ENCODE measurements around the gene SFI1.
"Not testable (repeated sequence)": the region's sequence is repeated elsewhere in the genome, so short reads cannot be mapped to it uniquely, and the experiment has no call there.

SFI1 gene

DNA sequence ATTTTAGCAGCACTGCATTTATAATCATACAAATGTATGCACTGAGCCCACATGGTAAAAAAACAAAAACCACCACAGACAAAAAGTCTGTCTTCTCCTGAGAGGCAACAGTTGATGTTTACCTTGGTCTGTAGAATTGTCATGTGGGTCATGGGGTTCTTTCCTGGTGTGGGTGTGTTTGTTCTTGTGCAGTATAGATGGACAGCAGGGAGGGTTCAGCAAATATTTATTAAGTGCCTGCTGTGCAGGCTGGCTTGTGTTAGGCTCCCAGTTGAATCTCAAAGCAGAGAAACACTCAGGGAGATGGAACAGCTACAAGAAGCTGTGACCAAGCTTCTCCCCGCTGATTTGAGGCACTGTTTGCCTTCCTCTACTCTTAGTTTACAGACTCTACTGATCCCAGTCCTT, 83.5 kb downstream of the SFI1 start:
- H3K4me3 ChIP-seq (ENCODE audit: low read length): no peak overlapping the region
- TF ChIP-seq, protein P1, sequence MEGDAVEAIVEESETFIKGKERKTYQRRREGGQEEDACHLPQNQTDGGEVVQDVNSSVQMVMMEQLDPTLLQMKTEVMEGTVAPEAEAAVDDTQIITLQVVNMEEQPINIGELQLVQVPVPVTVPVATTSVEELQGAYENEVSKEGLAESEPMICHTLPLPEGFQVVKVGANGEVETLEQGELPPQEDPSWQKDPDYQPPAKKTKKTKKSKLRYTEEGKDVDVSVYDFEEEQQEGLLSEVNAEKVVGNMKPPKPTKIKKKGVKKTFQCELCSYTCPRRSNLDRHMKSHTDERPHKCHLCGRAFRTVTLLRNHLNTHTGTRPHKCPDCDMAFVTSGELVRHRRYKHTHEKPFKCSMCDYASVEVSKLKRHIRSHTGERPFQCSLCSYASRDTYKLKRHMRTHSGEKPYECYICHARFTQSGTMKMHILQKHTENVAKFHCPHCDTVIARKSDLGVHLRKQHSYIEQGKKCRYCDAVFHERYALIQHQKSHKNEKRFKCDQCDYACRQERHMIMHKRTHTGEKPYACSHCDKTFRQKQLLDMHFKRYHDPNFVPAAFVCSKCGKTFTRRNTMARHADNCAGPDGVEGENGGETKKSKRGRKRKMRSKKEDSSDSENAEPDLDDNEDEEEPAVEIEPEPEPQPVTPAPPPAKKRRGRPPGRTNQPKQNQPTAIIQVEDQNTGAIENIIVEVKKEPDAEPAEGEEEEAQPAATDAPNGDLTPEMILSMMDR (conservative IDR thresholded peaks at IDR 0.05; ENCODE audit: low read depth, low read length): no peak
- DNase-seq (ENCODE audit: low read depth): no peak

DNA sequence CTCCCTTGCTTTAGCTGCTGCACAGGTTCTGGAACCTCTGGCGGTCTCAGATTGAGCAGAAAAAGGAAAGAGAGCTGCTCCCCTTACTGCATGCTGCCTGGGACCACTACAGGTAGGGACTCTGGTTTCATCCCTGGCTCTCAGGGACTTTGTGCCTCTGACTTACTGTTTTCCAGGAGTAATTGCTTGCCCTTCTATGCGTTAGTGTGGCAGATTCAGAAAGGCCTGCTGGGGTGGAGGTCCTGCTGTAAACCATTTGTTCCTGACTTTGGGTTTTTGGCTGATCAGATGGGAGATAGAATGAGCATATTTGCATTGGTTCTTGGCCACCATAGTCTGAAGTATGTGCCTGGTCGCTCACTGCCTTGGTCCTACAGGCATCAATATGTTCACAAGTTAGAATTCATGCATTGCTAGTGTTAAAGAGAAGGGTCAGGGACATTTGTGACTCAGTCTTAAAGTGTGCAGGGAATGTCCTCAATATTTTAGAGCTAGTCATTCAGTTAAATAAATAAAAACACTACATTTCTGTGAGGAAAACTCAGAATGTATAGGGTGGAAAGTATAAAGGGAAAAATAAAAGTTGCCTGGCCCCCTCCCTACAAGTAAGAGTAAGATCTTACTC, 87.6 kb downstream of the SFI1 start:
- TF ChIP-seq, protein P1 (conservative IDR thresholded peaks at IDR 0.05; ENCODE audit: low read depth, low read length): no peak
- no peak for DNase-seq (ENCODE audit: low read depth)
- no peak overlapping the region for H3K4me3 ChIP-seq (ENCODE audit: low read length)

- DNase-seq (ENCODE audit: low read depth): no peak
- TF ChIP-seq, protein P1 (conservative IDR thresholded peaks at IDR 0.05; ENCODE audit: low read depth, low read length): no peak
- H3K4me3 ChIP-seq (ENCODE audit: low read length): no peak overlapping the region
Measured at GRCh38 chr22:31584804-31585160, 88.4 kb downstream of the SFI1 start.

DNA sequence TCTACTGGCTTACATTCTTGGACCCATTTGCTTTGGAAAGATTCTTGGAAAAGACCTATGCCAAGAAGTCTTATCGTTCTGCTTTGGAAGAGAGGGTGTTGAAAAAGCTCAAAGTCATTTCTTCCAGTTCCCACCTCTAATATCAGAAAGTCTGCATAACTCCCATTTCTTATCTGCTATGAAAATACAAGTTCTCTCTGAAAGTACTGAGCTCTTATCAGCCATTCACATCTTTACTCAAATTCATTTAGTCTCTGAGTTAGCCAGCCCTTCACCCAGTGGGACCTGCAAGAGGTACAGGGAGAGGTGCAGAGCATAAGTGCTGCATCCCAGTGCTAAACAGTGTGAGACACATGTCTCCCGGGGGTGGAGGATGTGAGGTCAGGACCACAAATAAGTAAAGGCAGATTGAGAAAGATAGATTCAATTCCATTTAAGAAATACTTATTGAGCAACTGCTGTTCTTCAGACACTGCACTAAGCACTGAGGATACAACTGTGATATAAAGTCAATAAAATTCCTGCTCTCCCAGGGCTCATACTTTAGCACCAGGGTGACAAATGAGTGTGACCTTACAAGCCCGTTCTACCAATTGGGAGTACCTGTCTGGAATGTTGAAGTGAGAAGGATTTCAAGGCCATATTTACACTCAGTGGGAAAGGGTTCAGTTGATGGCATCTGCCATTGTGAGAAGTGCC, 89.0 kb downstream of the SFI1 start:
- no peak for DNase-seq (ENCODE audit: low read depth)
- H3K4me3 ChIP-seq (ENCODE audit: low read length): no peak overlapping the region

GRCh38 chr22:31586137-31586920, 90.0 kb downstream of the SFI1 start:
- TF ChIP-seq, protein P1 (conservative IDR thresholded peaks at IDR 0.05; ENCODE audit: low read depth, low read length): no peak
- DNase-seq (ENCODE audit: low read depth): no peak
- H3K4me3 ChIP-seq (ENCODE audit: low read length): no peak overlapping the region

More for the DNA sequence above, 89.0 kb downstream of the SFI1 start:
- TF ChIP-seq, protein P1 (conservative IDR thresholded peaks at IDR 0.05; ENCODE audit: low read depth, low read length): no peak

GRCh38 chr22:31588970-31589675, 92.8 kb downstream of the SFI1 start:
- TF ChIP-seq, protein P1 (conservative IDR thresholded peaks at IDR 0.05; ENCODE audit: low read depth, low read length): no peak
- no peak for DNase-seq (ENCODE audit: low read depth)
- H3K4me3 ChIP-seq (ENCODE audit: low read length): no peak overlapping the region

- DNase-seq (ENCODE audit: low read depth); H3K4me3 ChIP-seq (ENCODE audit: low read length): not testable (repeated sequence)
Measured at GRCh38 chr22:31590161-31590560, 93.8 kb downstream of the SFI1 start.

Measured in retinal pigment epithelial cell (primary cell).